HG02981 (cell line): ENCODE data around the gene MOGAT3.
"Not testable (repeated sequence)": the region's sequence is repeated elsewhere in the genome, so short reads cannot be mapped to it uniquely, and the experiment has no call there.

Experiments
- ATAC-seq: cut with Tn5 transposase; IDR thresholded peaks from one replicate; pipeline ENCODE4 v1.9.1; 2021; ENCODE audit warnings: mild to moderate bottlenecking, moderate library complexity; ENCODE audit not compliant: unreplicated experiment

MOGAT3 gene

DNA sequence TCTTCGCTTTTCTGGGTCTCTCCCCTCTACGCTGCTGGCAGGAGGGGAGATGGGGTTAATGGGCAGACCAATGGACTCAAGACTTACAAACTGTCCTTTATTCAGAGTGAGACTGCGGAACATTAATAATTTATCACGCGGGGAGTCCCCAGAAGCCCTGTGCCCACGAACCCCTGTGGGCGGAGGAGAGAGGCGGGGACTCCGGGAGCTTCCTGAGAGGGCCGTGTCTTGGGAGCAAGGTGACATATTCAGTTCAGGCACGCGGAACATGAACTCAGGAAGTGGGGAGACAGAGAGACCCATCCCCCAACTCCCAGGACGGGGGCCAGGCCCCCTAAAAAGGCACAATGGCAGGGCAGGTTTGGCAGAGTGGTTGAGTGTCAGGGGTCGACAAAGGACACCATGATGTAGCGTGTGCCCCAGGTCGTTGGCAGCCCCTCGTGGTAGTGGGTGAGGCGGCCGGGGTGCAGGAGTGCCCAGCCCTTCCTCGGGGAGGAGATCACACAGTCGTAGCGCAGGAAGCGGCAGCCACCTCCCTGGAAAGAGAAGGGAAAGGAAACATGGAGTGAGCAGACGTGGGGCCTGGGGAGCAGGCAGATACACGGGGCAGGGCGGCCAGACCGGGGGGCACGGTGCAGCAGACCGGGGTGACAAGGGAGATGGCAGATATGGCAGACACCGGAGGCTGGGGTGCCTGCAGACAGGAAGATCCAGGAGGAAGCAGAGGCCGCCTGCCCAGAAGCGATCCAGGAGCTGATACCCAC is 5.2 kb upstream of the MOGAT3 start:
- no peak for ATAC-seq

DNA sequence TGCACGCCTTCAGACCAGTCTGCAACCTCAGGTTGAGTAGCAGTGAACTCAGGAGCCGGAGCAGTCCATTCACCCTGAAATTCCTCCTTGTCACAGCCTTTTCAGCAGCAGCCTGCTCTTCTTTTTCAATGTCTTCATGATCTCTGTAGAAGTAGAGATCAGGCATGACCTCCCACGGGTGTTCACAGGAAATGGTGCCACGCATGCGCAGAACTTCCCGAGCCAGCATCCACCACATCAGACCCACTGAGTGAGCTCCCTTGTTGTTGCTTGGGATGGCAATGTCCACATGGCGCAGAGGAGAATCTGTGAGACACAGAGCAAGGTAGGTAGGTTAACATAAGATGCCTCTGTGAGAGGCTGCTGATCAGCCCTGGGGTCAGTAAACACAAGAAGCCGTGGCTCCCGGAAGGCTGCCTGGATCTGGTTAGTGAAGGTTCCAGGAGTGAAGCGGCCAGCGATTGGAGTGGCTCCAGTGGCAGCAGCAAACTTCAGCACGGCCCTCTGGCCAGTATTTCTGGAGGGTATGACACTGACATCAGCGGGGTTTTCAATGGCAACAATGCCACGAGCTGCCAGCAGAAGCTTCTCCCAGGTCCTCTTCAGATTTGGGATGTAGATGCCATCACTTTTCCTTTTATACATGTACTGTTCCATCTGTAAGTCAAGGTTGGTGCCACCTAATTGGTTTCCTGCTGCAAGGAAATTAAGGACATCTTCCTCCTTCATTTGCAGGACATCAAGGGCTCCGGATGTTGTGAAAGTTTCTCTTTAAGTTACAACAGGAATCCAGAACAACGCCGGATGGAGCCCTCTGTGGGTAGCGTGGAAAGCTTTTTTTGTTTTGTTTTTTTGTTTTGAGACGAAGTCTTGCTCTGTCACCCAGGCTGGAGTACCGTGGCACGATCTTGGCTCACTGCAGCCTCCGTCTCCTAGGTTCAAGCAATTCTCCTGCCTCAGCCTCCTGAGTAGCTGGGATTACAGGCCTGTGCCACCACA is 3.2 kb upstream of the MOGAT3 start:
- not testable (repeated sequence) for ATAC-seq

DNA sequence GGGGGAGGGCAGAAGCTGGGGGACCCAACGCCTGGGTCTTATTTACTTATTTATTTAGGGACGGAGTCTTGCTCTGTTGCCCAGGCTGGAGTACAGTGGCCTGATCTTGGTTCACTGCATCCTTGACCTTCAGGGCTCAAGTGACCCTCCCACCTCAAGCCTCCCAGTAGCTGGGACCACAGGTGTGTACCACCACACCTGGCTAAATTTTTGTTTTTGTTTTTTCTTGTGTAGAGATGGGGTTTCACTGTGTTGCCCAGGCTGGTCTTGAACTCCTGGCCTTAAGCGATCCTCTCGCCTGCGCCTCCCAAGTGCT is 1.7 kb upstream of the MOGAT3 start:
- ATAC-seq, result no peak

DNA sequence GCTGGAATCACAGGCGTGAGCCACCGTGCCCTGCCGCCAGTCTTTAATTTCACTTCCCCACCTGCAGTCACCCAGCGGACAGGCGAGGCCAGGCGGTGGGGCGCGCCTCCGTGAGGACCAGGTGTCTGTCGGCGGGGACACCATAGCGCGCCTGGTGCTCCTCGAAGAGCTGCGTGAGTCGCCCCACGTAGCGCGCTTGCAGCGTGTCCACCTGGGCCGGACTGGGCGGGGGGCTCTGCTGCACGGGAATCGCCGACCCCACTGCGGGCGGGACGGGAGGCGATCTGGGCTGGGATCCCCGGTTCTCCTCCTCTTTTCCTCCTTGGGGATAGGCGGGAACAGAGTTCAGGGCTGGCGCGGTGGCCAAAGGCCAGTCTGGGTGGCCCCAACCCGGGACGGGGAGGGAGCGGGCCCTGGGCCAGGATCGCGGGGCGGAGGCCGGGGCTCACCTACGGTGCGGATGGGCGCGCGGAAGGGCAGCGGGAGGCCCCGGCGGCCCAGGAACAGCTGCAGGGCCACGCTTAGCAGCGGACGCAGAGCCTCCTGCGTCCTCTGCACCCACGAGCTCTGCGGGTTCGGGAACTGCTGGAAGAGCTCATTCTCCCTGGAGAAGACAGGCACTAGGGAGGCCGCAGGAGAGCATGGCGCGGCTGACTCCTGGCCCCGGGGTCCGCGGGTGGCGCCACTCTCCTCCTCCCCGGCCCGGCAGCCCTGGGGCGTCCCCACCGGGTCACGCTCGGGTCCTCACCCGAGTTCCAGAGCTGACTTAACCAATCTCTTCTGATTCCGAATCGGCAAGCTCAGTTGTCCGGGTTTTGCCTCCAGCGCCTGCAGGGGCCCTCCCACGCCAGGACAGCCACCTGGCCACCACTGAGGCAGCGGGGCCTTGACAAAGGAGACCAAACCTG is 1.1 kb upstream of the MOGAT3 start:
- no peak for ATAC-seq

DNA sequence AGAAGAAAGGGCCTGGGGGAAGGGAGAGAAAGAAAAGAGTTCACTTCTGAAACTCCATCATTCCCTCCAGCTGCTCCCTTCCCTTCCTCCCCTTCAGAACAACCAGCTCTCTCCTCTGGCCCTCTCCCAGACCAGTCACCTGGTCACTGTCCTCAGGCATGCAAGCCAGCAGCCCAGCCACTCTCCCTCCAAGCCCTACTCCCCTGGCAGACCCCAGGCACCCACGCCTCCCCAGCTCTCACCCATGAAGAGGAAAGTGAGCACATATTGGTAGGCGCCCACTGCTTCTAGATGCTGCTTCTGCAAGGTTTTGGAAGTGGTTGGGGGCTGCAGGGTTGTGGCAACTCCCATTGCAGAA is 353 bp downstream of the MOGAT3 start:
- ATAC-seq, result no peak

DNA sequence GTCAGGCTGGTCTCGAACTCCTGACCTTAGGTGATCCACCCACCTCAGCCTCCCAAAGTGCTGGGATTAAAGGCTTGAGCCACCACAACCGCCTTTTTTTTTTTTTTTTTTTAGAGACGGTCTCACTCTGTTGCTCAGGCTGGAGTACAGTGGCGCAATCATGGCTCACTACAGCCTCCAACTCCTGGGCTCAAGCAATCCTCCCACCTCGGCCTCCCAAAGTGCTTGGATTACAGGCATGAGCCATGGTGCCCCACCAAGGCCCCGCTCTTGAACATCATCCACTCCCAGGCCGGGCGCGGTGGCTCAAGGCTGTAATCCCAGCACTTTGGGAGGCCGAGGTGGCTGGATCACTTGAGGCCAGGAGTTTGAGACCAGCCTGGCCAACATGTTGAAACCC is 1.3 kb downstream of the MOGAT3 start:
- ATAC-seq, result not testable (repeated sequence)

DNA sequence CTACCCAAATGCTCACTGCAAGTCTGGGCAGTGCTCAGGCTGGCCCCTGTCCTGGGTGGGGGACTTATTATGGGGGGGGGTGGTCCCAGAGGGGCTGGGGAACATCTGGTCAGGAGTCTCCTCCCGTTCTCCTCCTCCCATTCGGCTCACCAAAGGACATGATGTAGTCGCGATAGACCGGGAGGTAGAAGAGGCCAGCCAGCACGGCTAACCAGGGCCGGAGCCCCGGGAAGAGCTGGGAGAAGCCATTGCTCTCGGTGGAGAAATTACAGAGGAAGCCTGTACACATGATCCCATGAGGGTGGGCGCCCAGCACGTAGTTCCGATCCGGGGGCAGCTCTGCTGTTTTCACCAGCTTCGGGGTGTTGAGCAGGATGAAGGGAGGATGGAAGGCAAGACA is 2.4 kb downstream of the MOGAT3 start:
- ATAC-seq, result no peak

DNA sequence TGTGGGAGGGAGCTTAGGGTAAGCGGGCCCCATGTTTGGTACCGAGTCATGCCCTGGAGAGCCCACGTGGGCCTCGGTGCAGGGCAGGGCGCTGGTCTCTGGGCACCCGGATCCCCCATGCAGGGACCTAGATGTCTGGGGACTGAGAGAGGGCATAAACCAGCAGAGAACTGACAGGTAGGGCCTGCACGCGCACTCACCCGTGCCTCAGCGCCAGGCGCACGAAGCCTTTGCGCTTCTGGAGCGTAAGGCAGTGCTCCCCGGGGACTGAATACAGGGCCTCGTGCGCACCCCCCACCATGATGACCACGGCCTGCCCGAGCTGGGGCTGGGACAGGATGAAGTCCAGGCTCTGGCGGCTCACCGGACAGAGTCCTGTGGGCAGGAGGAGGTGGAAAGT is 2.8 kb downstream of the MOGAT3 start:
- no peak for ATAC-seq

DNA sequence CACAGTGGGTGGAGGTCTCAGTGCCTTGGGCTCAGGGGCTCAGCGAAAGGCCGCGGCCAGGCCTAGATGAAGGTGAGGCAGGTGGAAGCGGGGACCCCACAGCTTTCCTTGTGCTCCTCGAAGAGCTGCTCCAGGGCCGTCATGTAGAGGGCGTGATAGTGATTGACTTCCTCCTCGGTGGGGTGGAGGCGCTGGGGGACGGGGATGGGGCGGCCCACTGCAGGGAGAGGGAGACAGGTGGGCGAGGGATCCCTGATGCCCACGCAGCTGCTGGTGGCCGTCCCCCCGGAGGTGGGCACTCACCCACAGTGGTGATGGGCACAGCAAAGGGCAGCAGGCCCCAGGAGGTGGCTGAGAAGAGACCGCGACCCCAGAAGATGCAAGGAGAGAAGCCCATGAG is 5.0 kb downstream of the MOGAT3 start:
- ATAC-seq, result no peak

DNA sequence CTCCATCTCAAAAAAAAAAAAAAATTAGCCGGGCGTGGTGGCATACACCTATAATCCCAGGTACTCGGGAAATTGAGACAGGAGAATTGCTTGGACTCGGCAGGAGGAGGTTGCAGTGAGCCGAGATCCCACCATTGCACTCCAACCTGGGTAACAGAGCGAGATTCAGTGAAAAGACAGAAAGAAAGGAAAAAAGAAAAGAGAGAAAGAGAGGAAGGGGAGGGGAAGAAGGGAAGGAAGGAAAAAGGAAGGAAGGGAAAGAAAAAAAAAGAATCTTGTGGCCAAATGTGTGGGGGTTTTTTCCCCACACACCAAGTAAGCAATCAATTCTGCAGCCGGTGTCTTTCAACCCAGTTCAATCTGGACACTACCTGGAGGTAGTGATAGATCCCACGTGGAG is 11.7 kb downstream of the MOGAT3 start:
- no peak for ATAC-seq

DNA sequence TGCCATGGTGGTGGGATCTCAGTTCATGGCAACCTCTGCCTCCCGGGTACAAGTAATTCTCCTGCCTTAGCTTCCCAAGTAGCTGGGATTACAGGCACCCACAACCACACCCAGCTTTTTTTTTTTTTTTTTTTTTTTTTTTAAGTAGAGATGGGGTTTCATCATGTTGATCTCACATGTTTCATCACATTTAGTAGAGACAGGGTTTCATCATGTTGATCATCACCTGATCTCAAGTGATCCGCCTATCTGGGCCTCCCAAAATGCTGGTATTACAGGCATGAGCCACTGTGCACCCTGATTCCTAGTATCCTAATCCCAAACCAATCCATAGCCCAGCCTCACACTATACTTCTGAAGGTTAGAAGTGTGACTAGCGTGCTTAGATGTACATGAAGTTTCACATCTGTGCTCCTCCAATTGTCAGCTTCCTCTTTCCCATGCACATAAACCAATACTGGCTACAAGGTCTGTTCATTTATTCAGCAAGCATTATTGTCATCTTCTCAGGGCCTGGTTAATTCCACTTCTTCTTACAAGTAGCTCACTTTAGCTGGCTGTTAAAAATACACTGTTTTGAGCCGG is 13.9 kb downstream of the MOGAT3 start:
- ATAC-seq, result no peak

DNA sequence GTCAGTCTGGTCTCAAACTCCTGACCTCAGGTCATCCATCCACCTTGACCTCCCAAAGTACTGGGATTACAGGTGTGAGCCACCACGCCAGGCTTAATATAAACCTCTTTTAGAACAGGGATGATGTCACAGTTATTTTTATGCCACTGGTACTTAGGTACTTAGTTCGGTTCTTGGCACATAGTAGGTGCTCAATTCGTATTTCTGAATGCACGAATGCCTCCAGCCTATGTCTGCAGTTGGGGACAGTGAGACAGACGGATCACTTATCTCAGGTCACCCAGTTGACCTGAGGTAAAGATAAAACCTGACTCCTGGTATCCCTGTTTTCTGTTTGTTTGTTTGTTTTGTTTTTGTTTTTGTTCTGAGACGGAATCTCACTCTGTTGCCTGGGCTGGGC is 14.6 kb downstream of the MOGAT3 start:
- ATAC-seq, result no peak

DNA sequence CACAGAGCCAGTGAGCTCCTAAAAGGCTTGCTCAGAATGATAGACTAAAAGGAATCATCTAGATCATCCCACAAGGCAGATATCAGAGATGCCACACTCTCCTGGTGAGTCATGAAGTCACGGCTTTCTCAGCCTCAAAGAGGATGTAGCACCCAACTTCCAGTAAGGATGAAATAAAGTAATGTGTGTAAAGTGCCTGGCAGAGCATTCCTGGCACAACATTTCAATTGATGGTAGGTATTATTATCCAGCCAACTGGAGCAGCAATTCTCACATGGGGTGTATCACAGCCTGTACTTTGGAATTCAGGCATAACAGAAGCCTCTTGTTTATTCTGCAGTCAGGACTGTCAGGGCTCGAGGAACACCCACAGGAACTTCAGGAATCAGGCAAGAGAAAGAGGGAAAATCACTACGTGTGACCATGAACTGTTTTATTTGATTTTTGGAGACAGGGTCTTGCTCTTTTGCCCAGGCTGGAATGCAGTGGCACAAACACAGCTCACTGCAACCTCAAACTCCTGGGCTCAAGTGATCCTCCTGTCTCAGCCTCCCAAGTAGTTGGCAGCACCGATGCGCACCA is 15.5 kb downstream of the MOGAT3 start:
- no peak for ATAC-seq

DNA sequence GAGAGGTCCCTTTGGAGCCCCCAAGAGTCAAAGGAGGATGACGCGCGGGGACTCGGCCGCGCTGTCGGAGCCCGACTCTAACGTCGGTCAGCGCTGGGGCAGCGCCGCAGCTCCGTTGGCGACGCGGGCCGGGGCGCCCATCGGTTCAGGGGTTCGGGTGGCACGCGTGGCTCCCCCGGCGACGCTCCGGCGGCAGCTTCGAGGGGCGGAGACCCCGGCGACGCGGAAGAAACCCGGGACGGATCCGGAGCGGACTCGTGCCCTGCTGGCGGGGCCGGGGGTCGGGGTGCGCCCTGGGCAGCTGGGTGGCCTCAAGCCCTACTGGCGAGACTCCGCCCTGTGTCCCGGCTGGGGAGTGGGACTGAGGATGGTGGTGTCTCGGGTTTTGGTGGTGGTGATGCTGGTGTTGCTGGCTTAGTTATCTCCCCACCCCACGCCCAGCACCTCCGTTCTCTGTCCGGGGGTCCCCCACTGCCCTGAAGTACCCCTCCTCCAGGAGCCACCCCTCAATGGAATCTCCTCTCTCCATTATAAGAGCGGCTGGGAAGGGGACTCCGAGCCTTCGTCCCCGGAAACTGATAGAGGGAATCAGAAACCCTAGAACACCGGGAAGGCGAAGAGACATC is 20.6 kb downstream of the MOGAT3 start, which contains the start of gene NAT16:
TSS of gene NAT16 (minus strand) at position 164 of the 626 bp plus-strand sequence. CDS start 5,486 bp downstream, outside the sequence.
- ATAC-seq, result no peak

DNA sequence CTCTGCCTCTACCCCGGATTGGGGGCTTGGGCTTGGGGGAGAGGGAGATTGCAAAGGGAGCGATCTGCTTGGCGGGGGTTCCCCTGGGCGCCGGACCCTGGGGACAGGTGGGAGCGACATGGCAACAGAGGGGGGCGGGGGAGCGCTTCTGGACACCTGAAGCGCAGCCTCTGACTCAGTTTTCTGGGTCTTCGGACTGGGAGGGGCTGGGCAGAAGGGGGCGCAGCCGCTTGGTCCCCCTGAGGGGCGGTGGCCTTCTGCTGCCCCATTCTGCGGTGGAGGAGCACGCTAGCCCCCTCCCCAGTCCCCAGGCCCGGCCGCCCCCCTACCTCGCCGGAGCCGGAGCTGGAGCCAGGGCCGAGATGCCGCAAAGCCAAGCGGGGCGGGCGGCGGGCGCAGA is 21.1 kb downstream of the MOGAT3 start:
- no peak for ATAC-seq

DNA sequence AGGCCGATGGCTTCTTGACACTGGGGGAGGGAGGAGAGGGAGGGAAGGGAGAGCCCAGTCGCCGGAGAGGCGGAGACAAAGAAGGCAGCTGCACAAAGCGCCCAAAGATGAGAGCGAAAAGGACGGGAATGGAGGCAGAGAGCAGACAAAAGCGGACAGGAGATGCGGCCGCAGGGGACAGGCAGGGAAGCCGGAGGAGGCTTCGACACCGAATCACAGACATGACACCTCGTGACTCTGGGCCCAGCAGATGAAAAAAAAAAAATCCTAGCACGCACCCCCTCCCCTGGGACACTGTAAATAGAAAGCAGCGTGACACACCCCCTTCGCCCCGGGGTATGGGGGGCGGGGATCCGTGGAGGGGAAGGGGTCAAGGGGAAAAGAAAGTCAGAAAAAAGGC is 21.7 kb downstream of the MOGAT3 start:
- no peak for ATAC-seq

DNA sequence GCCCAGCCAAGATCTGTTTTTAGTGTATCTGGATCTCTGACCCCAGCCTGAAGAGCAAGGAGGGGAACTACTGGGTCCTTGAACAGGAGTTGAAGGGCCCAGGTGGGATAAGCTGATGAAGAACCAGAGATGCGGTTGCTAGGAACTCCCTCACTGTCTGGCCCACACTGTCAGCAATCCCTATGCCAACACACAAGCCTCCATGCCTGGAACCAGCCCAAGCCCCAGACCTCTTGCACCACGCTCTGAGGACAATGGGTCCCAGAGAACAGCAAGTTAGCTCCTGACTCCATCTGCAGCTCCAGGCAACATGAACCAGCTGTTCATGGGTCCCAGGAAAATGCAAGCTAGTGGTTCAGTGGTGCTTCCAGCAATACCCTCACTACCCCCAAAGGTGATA is 23.2 kb downstream of the MOGAT3 start:
- ATAC-seq, result no peak

DNA sequence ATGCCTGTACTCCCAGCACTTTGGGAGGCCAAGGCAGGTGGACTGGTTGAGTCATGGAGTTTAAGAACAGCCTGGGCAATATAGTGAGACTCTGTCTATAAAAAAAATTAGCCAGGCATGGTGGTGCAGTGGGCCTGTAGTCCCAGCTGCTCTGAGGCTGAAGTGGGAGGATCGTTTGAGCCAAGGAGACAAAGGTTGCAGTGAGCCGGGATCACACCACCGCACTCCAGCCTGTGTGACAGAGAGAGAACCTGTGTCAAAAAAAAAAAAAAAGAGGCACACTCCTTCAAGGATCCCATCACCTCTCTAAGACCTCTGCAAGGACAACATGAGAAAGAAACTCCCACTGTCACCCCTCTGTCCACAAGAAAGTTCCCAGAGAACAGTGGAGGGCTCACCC is 25.2 kb downstream of the MOGAT3 start:
- no peak for ATAC-seq

DNA sequence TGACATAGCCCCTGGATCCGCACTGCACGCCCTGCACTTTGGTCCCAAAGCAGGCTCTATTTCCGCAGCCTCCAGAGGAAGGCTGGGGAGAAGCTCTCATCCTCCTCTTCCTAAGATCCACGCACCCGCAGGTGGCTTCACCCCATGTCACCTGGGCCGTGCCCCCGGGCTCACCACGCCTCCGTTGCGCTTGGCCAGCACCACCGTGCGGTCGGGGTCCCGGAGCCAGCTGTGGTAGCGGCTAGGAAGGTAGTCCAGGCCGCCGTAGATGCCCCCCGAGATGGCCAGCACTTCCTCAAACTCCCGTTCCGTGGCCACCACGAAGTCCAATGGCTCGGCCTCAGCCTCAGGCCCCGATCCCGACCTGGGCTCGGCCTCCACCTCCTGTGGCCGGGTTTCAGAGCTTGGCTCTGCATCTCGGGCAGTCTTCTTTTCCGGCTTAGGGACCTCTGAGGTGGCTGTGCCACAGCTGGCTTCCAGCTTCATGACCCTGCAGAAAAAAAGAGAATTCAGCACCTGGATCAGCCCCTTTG is 26.4 kb downstream of the MOGAT3 start:
- no peak for ATAC-seq
